HG02571 (cell line): Measurements from ENCODE around the gene TOM1L2.
"Not testable (repeated sequence)": the region's sequence is repeated elsewhere in the genome, so short reads cannot be mapped to it uniquely, and the experiment has no call there.

ENCODE experiments used
- ATAC-seq: cut with Tn5 transposase; IDR thresholded peaks from one replicate; pipeline ENCODE4 v1.9.1; 2021; ENCODE audit warnings: mild to moderate bottlenecking, moderate library complexity; ENCODE audit not compliant: unreplicated experiment

TOM1L2 gene

GRCh38 chr17:17811381-17812210 lies 160.6 kb downstream of the TOM1L2 start:
- no peak for ATAC-seq

DNA sequence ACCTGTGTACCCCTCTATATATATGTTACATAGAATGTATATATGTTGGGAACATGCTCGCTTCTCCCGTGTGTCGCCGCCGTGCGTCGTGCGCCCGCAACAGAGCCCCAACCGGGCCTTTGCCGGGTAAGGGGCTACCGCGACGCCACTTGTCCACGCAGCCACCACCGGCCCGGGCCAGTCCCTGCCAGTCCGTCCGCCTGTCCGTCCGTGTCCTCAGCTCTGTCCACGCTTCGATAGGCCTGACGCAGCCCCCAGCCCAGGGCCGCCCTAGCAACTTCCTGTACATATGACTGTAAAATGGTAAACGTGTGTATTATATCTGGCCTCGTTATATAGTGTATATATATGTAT lies 161.3 kb downstream of the TOM1L2 start:
- no peak for ATAC-seq

DNA sequence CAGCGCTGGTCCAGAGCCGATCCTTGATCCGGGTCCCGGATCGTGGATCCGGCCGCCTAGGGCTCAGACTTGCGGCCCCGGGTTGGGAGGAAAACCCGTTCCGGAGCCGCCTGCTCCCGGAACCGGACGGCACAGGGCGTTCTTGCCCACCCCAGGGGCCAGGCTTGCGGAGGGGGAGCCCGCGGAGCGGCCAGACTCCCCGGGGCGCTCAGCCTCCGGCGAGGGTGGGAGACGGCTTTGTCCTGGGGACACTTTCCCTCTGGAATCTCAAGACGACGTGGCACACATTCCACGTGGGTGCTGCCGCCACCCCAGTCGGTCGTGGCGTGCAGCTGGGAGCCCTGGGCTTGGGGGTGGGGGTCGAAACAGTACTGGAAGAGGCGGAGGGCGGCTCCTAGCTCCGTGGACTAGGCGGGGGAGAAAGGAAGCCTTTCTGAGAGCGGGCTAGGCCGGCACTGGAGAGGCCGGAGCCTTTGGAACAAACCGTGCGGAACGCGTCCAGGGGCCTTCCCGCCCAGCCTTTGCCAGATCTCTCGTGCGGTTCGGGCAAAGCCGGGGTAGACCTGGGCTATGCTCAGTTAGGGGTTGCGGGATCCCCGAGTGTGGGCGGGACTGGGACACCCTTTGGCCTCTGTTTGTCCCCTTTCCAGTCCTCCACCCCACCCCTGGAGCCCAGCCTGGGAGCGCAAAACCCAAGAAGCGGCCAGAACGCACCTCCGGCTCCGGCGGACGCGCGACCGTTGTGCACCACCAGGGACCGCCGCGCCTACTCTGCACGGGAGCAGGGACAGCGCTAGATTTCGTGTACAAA lies 161.9 kb downstream of the TOM1L2 start:
- ATAC-seq: no peak

- ATAC-seq: no peak
Measured at GRCh38 chr17:17809531-17810083, 162.6 kb downstream of the TOM1L2 start.

DNA sequence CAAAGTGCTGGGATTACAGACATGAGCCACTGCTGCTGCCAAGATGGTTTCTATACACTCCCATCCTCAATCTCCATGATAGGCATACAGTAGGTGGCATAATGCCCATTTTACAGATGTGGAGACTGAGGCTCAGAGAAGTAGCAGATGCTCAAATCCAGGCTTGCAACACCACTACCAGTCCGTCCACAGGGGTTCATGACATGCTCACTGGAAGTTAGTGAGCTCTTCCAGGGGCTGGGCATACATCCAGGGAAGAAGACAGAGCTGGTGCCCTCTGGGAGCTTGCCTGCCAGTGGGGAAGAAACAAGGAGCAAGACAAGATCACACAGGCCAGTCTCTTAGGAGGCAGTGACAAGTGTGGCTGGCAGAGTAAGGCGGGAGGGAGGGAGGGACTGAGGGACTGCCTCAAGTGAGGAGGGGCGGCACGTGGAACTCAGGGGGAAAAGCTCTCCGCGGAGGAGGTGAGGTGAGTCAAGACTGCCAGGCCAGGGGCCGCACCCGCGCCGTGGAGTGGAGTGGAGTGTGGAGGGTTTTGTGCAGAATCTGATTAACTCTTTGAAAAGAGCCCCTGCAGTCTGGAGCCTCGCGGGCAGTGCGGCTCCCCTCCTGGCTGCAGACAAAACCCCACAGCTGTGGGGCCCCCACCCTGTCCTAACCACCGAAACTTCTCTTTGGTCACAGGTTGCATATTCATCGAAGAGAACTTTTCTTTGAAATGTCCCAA lies 163.3 kb downstream of the TOM1L2 start:
- no peak for ATAC-seq

DNA sequence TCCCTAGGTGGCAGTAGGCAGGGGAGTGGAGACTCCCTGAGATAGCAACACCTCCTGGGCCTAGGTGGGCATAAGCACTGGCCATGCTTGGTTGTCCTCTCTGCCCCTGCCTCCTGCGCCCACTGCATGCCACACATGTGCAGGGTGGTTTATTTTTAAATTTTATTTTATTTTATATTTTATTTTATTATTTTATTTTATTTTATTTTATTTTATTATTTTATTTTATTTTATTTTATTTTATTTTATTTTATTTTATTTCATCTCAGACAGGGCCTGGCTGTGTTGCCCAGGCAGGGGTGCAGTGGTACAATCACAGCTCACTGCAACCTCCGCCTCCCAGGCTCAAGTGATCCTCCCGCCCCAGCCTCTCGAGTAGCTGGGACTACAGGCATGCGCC lies 164.0 kb downstream of the TOM1L2 start:
- not testable (repeated sequence) for ATAC-seq

DNA sequence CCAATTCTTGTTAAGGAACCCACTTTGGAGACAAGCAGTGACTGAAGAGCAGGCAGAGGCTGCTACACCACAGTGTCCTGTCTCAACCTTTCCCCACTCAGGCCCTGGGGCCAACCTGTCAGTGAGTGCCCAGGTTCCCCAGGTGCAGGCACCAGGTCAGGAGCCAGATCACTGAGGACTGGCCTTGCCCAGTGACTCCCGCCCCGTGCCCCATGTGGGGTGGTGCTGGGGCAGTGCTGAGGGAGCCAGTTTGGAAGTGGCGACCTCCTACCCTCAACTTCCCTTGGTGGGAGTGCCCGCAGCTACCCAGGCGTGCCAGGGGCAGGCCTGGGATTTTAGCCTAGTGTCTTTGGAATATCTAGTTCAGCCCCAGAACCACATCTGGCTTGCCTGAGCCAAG lies 164.8 kb downstream of the TOM1L2 start:
- ATAC-seq: no peak

- ATAC-seq: no peak
Measured at GRCh38 chr17:17806611-17807274, 165.5 kb downstream of the TOM1L2 start.

DNA sequence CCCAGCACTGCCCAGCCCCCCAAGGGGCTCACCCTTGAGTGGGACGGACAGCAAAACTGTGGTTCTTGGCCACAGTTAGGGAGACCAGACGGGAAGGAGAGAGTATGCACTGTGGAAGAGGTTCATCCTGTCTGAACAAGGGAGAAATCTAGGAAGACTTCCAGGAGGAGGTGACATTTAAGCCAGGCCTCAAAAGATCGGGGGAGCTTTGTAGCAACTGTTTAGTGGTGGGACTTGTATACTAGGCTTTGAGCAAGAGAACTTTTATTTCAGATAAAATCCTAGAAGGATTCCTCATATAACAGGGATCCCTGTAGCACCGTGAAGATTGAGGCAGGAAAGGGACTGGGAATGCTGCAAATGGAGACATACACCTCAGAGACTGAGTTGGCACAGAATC lies 166.2 kb downstream of the TOM1L2 start:
- ATAC-seq: no peak

DNA sequence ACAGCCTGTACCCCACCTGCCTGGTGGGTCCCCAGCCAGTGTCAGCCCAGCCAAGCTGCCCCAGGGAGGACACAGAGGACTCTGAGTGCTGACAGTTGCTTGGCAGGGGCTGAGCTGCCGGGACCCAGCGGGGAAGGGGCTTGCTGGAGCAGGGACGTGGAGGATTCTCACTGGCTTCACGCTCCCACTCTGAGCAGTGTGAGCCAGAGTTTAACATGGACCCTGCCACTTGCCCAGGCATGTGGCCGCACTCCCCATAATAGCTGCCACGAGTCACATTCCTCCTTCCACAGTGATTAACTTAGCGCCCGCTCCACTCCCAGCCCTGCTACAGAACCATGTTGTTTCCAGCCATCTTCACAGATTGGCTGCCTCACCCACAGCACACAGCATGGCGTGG lies 166.6 kb downstream of the TOM1L2 start:
- no peak for ATAC-seq

- no peak for ATAC-seq
Measured at GRCh38 chr17:17804007-17804406, 168.2 kb downstream of the TOM1L2 start.

DNA sequence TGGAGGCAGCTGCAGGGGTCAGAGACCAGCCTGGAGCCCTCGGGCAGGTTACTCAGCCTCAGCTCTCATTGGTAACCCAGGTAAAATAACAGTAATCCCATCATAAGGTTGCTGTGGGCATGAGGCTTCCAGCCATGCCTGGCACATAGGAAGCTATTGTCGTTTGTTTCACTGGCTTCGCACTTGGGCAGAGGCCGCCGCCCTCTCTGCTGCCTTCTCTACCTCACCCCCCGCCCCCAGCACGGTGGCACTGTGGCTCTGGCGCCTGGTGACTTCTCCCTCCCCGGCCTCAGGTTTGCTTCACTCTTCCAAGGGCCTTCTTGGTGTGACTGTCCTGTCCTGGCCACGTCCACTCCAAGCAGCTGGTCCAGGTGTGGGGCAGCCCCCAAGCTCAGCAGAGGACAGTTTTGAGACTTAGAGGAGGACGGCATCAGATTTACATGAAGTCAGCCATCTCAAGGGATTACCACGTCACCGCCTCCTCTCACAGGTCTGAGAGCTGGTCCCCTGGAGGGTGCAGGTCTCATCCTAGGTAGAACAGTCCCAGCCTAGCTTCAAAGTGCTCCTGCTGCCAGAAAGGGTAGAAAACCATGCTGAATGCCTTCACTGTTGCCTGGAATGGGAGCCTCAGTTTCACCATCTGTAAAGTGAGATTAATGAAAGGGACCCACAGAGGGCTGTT lies 170.3 kb downstream of the TOM1L2 start:
- ATAC-seq: no peak

GRCh38 chr17:17800504-17801021 lies 171.6 kb downstream of the TOM1L2 start:
- ATAC-seq: no peak

DNA sequence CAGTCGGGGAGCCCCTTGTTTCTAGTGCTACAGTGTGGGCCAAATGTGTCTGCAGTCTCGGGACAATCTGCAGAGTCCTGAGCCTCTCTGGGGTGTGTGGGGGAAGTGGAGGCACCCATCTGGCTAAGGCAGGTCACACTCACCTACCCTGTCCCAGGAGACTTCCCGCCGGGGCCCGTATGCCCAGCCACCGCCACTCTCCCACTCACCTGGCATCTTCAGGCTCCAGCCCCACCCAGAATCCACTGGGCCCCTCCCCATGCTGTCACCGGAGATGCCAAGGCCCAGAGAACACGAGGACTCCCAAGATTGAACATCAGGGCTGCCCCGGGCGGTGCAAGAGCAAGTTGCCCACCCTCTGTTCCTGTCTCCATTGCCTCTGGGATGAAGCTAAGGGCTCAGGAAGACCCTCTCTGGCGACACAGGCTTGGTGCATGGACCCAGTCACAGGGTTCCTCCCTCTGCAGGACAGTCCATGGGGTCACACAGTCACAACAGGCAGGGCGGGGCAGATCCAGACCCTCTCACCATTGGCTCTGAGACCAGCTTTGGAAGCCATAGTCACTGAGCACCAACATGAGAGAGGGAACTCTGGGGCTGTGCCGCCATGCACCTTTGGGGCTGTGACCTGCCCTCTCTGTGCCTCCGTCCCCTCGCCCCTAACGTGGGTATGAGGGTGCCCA lies 173.5 kb downstream of the TOM1L2 start:
- no peak for ATAC-seq

DNA sequence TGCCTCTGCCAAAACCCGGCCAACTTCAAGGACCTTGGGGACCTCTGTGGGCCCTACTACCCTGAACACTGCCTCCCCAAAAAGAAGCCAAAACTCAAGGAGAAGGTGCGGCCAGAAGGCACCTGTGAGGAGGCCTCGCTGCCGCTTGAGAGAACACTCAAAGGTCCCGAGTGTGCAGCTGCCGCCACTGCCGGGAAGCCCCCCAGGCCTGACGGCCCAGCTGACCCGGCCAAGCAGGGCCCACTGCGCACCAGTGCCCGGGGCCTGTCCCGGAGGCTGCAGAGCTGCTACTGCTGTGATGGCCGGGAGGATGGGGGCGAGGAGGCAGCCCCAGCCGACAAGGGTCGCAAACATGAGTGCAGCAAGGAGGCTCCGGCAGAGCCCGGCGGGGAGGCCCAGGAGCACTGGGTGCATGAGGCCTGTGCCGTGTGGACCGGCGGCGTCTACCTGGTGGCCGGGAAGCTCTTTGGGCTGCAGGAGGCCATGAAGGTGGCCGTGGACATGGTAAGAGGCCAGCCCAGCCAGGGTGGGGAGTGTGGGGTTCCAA lies 174.1 kb downstream of the TOM1L2 start:
- no peak for ATAC-seq

DNA sequence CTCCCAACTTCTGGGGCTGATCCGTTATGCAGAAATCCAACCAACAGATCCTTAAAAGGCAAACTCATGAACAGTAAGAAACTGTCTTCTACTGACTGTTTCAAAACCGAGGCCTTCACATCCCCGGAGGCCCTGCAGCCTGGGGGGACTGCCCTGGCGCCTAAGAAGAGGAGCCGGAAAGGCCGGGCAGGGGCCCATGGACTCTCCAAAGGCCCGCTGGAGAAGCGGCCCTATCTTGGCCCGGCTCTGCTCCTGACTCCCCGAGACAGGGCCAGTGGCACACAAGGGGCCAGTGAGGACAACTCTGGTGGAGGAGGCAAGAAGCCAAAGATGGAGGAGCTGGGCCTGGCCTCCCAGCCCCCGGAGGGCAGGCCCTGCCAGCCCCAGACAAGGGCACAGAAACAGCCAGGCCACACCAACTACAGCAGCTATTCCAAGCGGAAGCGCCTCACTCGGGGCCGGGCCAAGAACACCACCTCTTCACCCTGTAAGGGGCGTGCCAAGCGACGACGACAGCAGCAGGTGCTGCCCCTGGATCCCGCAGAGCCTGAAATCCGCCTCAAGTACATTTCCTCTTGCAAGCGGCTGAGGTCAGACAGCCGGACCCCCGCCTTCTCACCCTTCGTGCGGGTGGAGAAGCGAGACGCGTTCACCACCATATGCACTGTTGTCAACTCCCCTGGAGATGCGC lies 174.9 kb downstream of the TOM1L2 start:
- no peak for ATAC-seq

DNA sequence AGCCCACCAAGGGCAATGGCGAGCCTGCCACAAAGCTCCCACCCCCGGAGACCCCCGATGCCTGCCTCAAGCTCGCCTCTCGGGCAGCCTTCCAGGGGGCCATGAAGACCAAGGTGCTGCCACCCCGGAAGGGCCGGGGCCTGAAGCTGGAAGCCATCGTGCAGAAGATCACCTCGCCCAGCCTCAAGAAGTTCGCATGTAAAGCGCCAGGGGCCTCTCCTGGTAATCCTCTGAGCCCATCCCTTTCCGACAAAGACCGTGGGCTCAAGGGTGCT lies 175.5 kb downstream of the TOM1L2 start:
- no peak for ATAC-seq

DNA sequence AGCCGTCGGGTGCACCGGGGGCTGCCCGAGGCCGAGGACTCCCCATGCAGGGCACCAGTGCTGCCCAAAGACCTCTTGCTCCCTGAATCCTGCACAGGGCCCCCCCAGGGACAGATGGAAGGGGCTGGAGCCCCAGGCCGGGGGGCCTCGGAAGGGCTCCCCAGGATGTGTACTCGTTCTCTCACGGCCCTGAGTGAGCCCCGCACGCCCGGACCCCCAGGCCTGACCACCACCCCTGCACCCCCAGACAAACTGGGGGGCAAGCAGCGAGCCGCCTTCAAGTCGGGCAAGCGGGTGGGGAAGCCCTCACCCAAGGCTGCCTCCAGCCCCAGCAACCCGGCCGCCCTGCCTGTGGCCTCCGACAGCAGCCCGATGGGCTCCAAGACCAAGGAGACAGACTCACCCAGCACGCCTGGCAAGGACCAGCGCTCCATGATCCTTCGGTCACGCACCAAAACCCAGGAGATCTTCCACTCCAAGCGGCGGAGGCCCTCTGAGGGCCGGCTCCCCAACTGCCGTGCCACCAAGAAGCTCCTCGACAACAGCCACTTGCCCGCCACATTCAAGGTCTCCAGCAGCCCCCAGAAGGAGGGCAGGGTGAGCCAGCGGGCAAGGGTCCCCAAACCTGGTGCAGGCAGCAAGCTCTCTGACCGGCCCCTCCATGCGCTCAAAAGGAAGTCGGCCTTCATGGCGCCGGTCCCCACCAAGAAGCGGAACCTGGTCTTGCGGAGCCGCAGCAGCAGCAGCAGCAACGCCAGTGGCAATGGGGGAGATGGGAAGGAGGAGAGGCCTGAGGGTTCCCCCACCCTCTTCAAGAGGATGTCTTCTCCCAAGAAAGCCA lies 176.0 kb downstream of the TOM1L2 start:
- ATAC-seq: no peak
